Left lung (tissue), 10 donors: ENCODE measurements around the gene FKBP15. TPM values are rescaled to one million over a fixed set of nuclear protein-coding genes. Genes with fewer than 3 reads are reported as not detected.
"Not testable (repeated sequence)": the region's sequence is repeated elsewhere in the genome, so short reads cannot be mapped to it uniquely, and the experiment has no call there.

ENCODE experiments used
- ATAC-seq: fragments of 200-7000 bp; cut with Tn5 transposase; one replicate; pipeline ENCODE4 v1.9.1; 2020; ENCODE audit warnings: moderate library complexity
- DNase-seq, 4 donors: peaks; one replicate each; pipeline ENCODE4 v3.0.0-alpha.2; 2013 to 2020
- H3K27ac ChIP-seq, 2 donors: fragments of 200-600 bp; sonication (generic) in 1 of 2; one replicate each; pipeline versions ENCODE4 v1.5.0 to v1.8.0; 2020 to 2021
- H3K27me3 ChIP-seq, 2 donors: fragments of 200-600 bp; sonication (generic) in 1 of 2; one replicate each; pipeline versions ENCODE4 v1.5.0 to v1.8.0; 2020 to 2021
- H3K36me3 ChIP-seq, 2 donors: fragments of 200-600 bp; sonication (generic) in 1 of 2; one replicate each; pipeline versions ENCODE4 v1.5.0 to v1.8.0; 2020 to 2021
- H3K4me1 ChIP-seq, 2 donors: fragments of 200-600 bp; one replicate each; pipeline ENCODE4 v1.8.0; 2021
- H3K4me3 ChIP-seq, 2 donors: fragments of 200-600 bp; sonication (generic) in 1 of 2; one replicate each; pipeline versions ENCODE4 v1.5.0 to v1.8.0; 2020 to 2021; ENCODE audit warnings: mild to moderate bottlenecking in 1 of 2
- H3K9me3 ChIP-seq, 2 donors: fragments of 200-600 bp; sonication (generic) in 1 of 2; one replicate each; pipeline versions ENCODE4 v1.5.0 to v1.8.0; 2020 to 2021
- CTCF ChIP-seq, 2 donors: fragments of 200-600 bp; sonication (generic) in 1 of 2; IDR thresholded peaks; one replicate each; pipeline versions ENCODE4 v1.5.0 to v1.8.0; 2021; ENCODE audit warnings: antibody characterized with exemption in 2 of 2
- intact Hi-C, 2 donors: fragments of 100-400 bp; cut with DNase I; formaldehyde crosslinking; loops; one replicate each; pipeline versions ENCODE4 v1.11.2 to v1.14.2; 2022
- polyA plus RNA-seq, 6 donors: library from polyadenylated mRNA; unstranded; fragments of 120-200 nt; gene quantifications; one replicate each; pipeline ENCODE4 v1.2.1, GENCODE V29; 2013; ENCODE audit not compliant: insufficient read length in 6 of 6
- total RNA-seq, 2 donors: library from RNA; stranded (reverse); fragmentation: NEBNext Ultra II Directional; extraction: Animal tissue kit (Norgen Biotek cat#: 25700); gene quantifications; one replicate each; pipeline ENCODE4 v1.2.1, GENCODE V29; 2021
- donor health status: DM: no; HTN: yes; CAD: no.
- donor health status: DM: no; HTN: no; CAD: no.

The FKBP15 gene
- total and polyA plus RNA-seq, 8 donors: 30.4 to 55.3 (median 33.2) TPM

DNA sequence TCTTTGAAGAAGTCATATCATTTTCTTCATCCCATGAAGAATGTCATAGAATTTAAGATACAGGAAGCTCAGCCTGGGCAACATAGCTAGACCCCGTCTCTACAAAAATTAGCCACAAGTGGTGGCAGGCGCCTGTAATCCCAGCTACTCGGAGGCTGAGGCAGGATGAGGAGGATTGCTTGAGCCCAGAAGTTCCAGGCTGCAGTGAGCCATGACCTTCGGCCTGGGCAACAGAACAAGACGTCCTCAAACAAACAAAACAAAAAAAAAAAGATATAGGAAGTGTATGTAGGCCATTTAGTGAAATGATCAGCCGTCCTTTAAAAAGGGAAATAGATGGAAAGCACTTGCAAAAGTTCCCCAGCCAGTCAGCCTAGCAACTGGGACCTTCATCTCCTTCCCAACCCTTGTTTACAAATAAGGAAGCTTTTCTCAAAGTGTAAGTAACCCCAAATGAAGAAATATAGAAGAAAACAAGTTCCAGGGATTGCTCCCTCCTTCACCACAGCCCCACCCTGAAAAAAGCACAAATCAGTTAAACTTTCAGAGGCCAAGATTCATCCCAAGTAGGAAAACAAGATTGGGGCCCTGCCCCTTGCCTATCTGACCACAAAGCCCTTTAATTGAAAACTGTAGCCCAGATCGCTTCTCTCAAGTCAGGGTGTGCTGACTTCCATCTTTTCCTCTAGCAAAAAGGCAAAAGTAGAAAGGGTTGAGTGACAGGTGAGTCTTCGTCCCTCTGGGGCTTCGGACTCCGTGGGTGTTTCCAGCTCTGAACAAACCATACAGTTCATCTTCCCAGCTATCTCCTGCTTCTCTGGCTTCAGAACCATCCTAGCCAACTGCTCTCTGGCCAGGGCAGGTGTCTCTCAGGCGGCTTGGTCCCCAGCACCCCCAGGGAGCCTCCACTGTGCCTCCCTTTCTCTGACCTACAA, 69.1 kb downstream of the FKBP15 start:
- DNase-seq (no peak), ATAC-seq (peak; percentile 1)

DNA sequence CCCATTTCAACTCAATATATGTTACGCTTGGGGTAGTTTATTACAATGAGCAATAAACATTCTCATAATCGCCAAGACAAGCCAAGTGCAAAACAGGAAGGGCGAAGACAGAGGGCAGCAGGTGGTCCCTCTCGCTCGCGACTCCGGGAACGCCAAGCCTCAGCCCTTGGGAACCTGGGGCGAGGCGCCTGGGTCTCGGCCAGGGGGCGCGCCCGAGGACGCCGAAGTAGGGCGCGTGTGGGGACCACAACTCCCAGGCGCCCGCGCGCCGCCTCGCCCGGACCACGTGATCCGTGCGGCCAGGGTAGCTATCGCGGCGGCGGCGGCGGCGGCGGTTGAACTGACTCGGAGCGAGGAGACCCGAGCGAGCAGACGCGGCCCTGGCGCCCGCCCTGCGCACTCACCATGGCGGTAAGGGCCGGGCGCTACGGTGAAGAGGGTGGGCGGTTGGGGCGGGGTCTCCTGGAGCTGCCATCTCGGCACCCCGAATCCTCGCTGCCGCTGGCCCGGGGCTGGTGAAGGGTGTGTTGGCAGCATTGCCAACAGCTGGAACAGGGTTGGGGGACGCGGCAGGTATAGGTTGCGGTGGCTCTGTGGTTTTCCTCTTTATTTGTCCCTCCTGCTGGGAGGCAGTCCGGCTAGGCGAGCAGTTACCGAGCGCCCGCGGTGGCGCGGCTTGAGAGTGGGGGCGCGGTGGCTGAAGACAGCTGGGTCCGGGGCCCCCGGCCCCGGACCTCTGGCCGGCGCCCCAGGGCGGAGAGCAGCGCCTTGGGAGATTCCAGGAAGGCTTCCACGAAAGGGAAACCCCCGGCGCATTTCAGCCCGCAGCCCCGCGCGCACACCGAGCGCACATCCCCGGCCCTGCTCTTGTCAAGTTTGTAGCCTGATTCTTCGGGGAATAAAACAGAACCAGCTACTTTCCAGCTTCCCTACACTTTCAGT, 70.1 kb downstream of the FKBP15 start, which contains the start of gene SLC31A2:
Gene SLC31A2, plus strand, starts transcription at position 338 of the 942 bp plus-strand sequence. Its CDS starts 68 bp downstream, at position 406.
- DNase-seq (peak; percentile 76 to 99 (median 90)), ATAC-seq (peak; percentile 95)
- intact Hi-C loops: no loop called here
- Histone ChIP-seq H3K9me3 (no peaks in the 10 kb centered on the region), H3K36me3 (no peaks in the 10 kb centered on the region), H3K27ac (peak within 1 kb of the TSS; percentile 74 to 98), H3K4me3 (peak within 1 kb of the TSS; percentile 88 to 90), H3K4me1 (peaks cover 0 to 58% of the 10 kb centered on the region in 2 donors), H3K27me3 (no peaks in the 10 kb centered on the region)
- peak in 1 of 2 donors; percentile 21 for TF ChIP-seq CTCF (IDR thresholded peaks at IDR 0.05)

More for the DNA sequence above, 69.1 kb downstream of the FKBP15 start:
- Histone ChIP-seq H3K36me3 (peaks cover 0 to 2% of the 10 kb centered on the region in 2 donors), H3K4me3 (peak overlapping the region; percentile 88 to 90), H3K9me3 (no peaks in the 10 kb centered on the region), H3K27ac (peak overlapping the region; percentile 74 to 98), H3K4me1 (peaks cover 0 to 68% of the 10 kb centered on the region in 2 donors), H3K27me3 (no peaks in the 10 kb centered on the region)
- intact Hi-C loops: no loop called here
- TF ChIP-seq CTCF (IDR thresholded peaks at IDR 0.05): no peak

GRCh38 chr9:113149561-113149960, 71.5 kb downstream of the FKBP15 start:
- Histone ChIP-seq H3K27ac (peak overlapping the region in 1 of 2 donors; percentile 37), H3K4me1 (peaks cover 0 to 45% of the 10 kb centered on the region in 2 donors)
- ATAC-seq, H3K36me3 ChIP-seq, H3K27me3 ChIP-seq, H3K4me3 ChIP-seq, intact Hi-C loops, DNase-seq, H3K9me3 ChIP-seq: not testable (repeated sequence)

GRCh38 chr9:113148781-113149510, 72.1 kb downstream of the FKBP15 start:
- H3K27ac ChIP-seq: peak overlapping the region in 1 of 2 donors; percentile 37
- H3K9me3 ChIP-seq: no peaks in the 10 kb centered on the region
- DNase-seq (no peak), ATAC-seq (no peak)
- H3K36me3 ChIP-seq: no peaks in the 10 kb centered on the region
- H3K4me1 ChIP-seq: peaks cover 0 to 39% of the 10 kb centered on the region in 2 donors
- TF ChIP-seq CTCF (IDR thresholded peaks at IDR 0.05): no peak
- peaks cover under 1 to 5% of the 10 kb centered on the region in 2 donors for H3K27me3 ChIP-seq
- intact Hi-C loops: no loop called here
- no peak overlapping the region for H3K4me3 ChIP-seq

DNA sequence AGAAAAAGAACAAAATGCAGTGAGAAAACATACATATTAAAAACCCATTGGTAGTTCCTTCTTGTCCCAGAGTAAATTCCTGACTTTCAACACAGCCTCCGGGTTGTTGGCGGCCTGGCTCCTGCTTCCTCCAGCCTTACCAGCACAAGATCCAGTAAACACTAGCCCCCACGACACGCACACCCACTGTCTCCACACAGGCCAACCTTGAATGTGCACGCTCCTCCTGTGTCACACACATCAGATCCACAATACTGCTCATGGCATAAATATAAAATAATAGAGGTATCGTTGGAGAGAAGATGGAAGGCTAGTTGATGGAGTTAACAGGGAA, 72.7 kb downstream of the FKBP15 start:
- Histone ChIP-seq H3K4me1 (peaks cover 0 to 32% of the 10 kb centered on the region in 2 donors), H3K4me3 (no peak overlapping the region), H3K36me3 (no peaks in the 10 kb centered on the region), H3K9me3 (no peaks in the 10 kb centered on the region), H3K27me3 (peaks cover 5 to 7% of the 10 kb centered on the region in 2 donors), H3K27ac (no peak overlapping the region)
- no peak for DNase-seq
- ATAC-seq: no peak
- intact Hi-C loops: no loop called here
- TF ChIP-seq CTCF (IDR thresholded peaks at IDR 0.05): no peak
